NCI-H1105 treated with DMSO at 0.1 percent for 48 hours (cell line): ENCODE measurements around the gene PIAS3.

Experiments used
- DNase-seq: peaks from one replicate; lab custom pipeline; 2025; lab: John Stamatoyannopoulos, UW

The PIAS3 gene

GRCh38 chr1:145858901-145859490 lies at the start of gene PIAS3:
Gene PIAS3, minus strand, starts transcription at chr1:145859081. Its CDS starts 91 bp downstream, at chr1:145858990.
- peak; percentile 91 for DNase-seq

- no peak for DNase-seq
Measured at GRCh38 chr1:145908653-145909052, 49.8 kb upstream of the PIAS3 start.

- no peak for DNase-seq
Measured at GRCh38 chr1:145906954-145907753, 48.3 kb upstream of the PIAS3 start.

- no peak for DNase-seq
Measured at GRCh38 chr1:145901312-145902021, 42.6 kb upstream of the PIAS3 start.

GRCh38 chr1:145898756-145899155 lies 39.9 kb upstream of the PIAS3 start:
- no peak for DNase-seq

- DNase-seq: no peak
Measured at GRCh38 chr1:145897969-145898368, 39.1 kb upstream of the PIAS3 start.

- no peak for DNase-seq
Measured at GRCh38 chr1:145895471-145895870, 36.6 kb upstream of the PIAS3 start.

GRCh38 chr1:145893306-145894055 lies 34.6 kb upstream of the PIAS3 start:
- no peak for DNase-seq

GRCh38 chr1:145892486-145893087 lies 33.7 kb upstream of the PIAS3 start:
- DNase-seq: no peak

GRCh38 chr1:145891587-145892485 lies 33.0 kb upstream of the PIAS3 start:
- DNase-seq: peak; percentile 97

GRCh38 chr1:145891143-145891542 lies 32.3 kb upstream of the PIAS3 start:
- DNase-seq: no peak

GRCh38 chr1:145889722-145890121 lies 30.8 kb upstream of the PIAS3 start:
- DNase-seq: no peak

GRCh38 chr1:145887631-145888030 lies 28.8 kb upstream of the PIAS3 start:
- no peak for DNase-seq

- DNase-seq: no peak
Measured at GRCh38 chr1:145886816-145887215, 27.9 kb upstream of the PIAS3 start.

- no peak for DNase-seq
Measured at GRCh38 chr1:145886390-145886789, 27.5 kb upstream of the PIAS3 start.

GRCh38 chr1:145885738-145886287 lies 26.9 kb upstream of the PIAS3 start, which contains the start of gene ANKRD35:
Gene ANKRD35, minus strand, starts transcription at chr1:145885866. Its CDS starts 108 bp downstream, at chr1:145885758.
- DNase-seq: peak; percentile 52

GRCh38 chr1:145884675-145885074 lies 25.8 kb upstream of the PIAS3 start:
- DNase-seq: no peak

GRCh38 chr1:145879775-145880174 lies 20.9 kb upstream of the PIAS3 start:
- DNase-seq: peak; percentile 93

- no peak for DNase-seq
Measured at GRCh38 chr1:145878724-145879123, 19.8 kb upstream of the PIAS3 start.

- DNase-seq: no peak
Measured at GRCh38 chr1:145877923-145878486, 19.1 kb upstream of the PIAS3 start.
